Measurements from ENCODE around the gene BRSK2. TPM values are rescaled to one million over a fixed set of nuclear protein-coding genes. Genes with fewer than 3 reads are reported as not detected.

Gene BRSK2
- total and polyA plus RNA-seq, 2 of the 4 experiments (the other 2 are of a cell fraction), result 0.18 to 0.62 TPM

DNA sequence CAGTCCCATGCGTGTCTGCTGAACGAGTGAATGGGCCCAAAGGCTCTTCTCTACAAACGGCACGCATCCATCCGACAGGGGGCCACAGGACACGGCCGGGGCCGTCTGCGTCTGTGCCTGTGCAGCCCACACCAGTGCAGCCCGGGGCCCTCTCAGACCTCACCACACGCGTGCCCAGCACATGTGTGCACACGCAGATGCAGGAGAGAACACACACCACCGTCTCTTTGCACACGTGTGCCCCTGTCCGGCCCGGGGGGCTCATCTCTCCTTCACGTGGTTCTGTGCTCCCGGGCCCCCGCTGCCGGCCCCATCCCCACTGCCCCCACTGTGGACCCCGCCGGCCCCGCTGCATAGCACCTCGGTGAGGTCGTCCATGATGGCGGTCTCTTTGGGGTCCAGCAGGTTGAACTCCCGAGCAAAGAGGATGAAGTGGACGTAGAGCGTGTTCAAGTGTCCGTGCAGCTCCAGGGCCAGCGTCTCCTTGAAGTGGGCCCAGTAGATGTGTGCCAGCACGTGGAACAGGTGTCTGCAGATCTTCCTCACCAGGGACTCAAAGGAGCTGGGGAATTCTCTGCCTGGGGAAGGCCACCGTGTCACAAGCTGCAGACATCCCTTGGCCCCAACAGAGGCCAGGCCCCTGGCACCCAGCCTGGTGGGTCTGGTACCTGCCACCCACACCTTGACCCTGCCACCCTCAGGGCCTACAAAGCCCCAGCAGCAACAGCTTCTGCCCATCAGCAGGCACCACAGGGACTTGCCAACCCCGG is 80.4 kb downstream of the BRSK2 start:
- in situ Hi-C loops (cut with MboI; ENCODE audit: low sequenced_read_pairs) (no loop called here), intact Hi-C loops (cut with micrococcal nuclease) (no loop called here), dilution Hi-C loops (cut with HindIII; ENCODE audit: low sequenced_read_pairs, unreplicated experiment) (no loop called here)
- Histone ChIP-seq H4K91ac (ENCODE audit: insufficient read depth, low read depth, low read length) (no peak overlapping the region), H3K4me3 (ENCODE audit: insufficient read depth, low read depth, low read length) (no peak overlapping the region), H3K56ac (ENCODE audit: extremely low read depth, insufficient read depth, low read length) (no peak overlapping the region), H4K5ac (ENCODE audit: low read depth, low read length) (no peak overlapping the region), H3K27me3 (ENCODE audit: control insufficient read depth, insufficient read depth, low read length) (no peaks in the 10 kb centered on the region), H2BK120ac (ENCODE audit: low read depth, low read length) (no peak overlapping the region), H3K36me3 (ENCODE audit: control insufficient read depth, insufficient read depth, low read length) (peaks cover 18% of the 10 kb centered on the region), H2BK15ac (ENCODE audit: low read depth, low read length) (no peak overlapping the region), H3K23ac (ENCODE audit: low read depth, low read length) (no peak overlapping the region), H3K79me1 (ENCODE audit: low read depth in 1 of 2, low read length in 2 of 2) (no peaks in the 10 kb centered on the region), H2AK5ac (ENCODE audit: low read depth, low read length) (no peak overlapping the region), H3K4me2 (ENCODE audit: low read depth, low read length) (no peak overlapping the region), H2BK20ac (ENCODE audit: low read depth, low read length) (no peak overlapping the region), H3K4me1 (ENCODE audit: control insufficient read depth, insufficient read depth, low read length) (no peaks in the 10 kb centered on the region), H4K8ac (ENCODE audit: low read depth in 2 of 2, low read length in 2 of 2) (no peak overlapping the region), H3K9ac (ENCODE audit: low read depth, low read length) (no peak overlapping the region), H2AFZ (replicated peaks; ENCODE audit: low read length, poor library complexity) (no peak overlapping the region), H3K14ac (replicated peaks; ENCODE audit: low read depth, low read length) (no peak overlapping the region), H3K9me3 (ENCODE audit: control insufficient read depth, insufficient read depth, low read length) (no peaks in the 10 kb centered on the region), H3K4ac (ENCODE audit: low read depth, low read length) (no peak overlapping the region), H2BK5ac (ENCODE audit: low read depth, low read length, poor library complexity, severe bottlenecking) (no peak overlapping the region), H2AK9ac (replicated peaks; ENCODE audit: low read depth, low read length, poor library complexity) (no peak overlapping the region), H4K20me1 (ENCODE audit: insufficient read depth, low read length) (no peaks in the 10 kb centered on the region; the same call in 1 of the 2 replicates), H3K18ac (ENCODE audit: low read depth, low read length) (no peak overlapping the region), H3K27ac (ENCODE audit: insufficient read depth, low read length) (no peak overlapping the region), H3K9me1 (ENCODE audit: insufficient read depth, low read length) (no peaks in the 10 kb centered on the region)
- WGBS, 2 experiments (ENCODE audit: extremely low coverage in 2 of 2, insufficient read length in 1 of 2), result 94% methylated on average over 23 of the region's 35 CpGs; no CpG with 5 or more reads in 1 of the 2 experiments
- TF ChIP-seq MXI1 (IDR thresholded peaks at IDR 0.05; ENCODE audit: borderline replicate concordance, low read depth, low read length) (no peak), CEBPB (IDR thresholded peaks at IDR 0.05; ENCODE audit: low read depth, low read length) (no peak)
- TF ChIP-seq, protein P1, sequence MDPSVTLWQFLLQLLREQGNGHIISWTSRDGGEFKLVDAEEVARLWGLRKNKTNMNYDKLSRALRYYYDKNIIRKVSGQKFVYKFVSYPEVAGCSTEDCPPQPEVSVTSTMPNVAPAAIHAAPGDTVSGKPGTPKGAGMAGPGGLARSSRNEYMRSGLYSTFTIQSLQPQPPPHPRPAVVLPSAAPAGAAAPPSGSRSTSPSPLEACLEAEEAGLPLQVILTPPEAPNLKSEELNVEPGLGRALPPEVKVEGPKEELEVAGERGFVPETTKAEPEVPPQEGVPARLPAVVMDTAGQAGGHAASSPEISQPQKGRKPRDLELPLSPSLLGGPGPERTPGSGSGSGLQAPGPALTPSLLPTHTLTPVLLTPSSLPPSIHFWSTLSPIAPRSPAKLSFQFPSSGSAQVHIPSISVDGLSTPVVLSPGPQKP (IDR thresholded peaks at IDR 0.05; ENCODE audit: borderline replicate concordance, low read depth, low read length), result no peak
- ATAC-seq (ENCODE audit: low read depth), result no peak
- BruUV-seq (replicated peaks), result no TSS peak
- no peak for DNase-seq
- POLR2A ChIA-PET (ENCODE audit: unreplicated experiment), result no interaction called here
- CTCF ChIA-PET, result no interaction called here

Data from IMR-90 (cell line).